Activated naive CD4-positive, alpha-beta T cell treated with anti-CD3 and anti-CD28 coated beads for 36 hours (primary cell): ENCODE measurements around the gene KAT6B. TPM values are rescaled to one million over a fixed set of nuclear protein-coding genes. Genes with fewer than 3 reads are reported as not detected.

Experiments
- CTCF ChIA-PET: fragments of 350-600 bp; sonication (Branson Sonifier 250); formaldehyde crosslinking; loops from one replicate; lab custom pipeline; 2021; ENCODE audit warnings: antibody characterized with exemption; lab: Charles Lee
- DNase-seq: peaks from one replicate; pipeline ENCODE4 v3.0.0-alpha.2; 2020
- H3K27ac Mint-ChIP-seq: one replicate; pipeline ENCODE4 v1.8.0; 2021; ENCODE audit warnings: mild to moderate bottlenecking, mixed read lengths
- H3K27me3 Mint-ChIP-seq: one replicate; pipeline ENCODE4 v1.8.0; 2021; ENCODE audit warnings: low read depth, mixed read lengths
- H3K36me3 Mint-ChIP-seq: one replicate; pipeline ENCODE4 v1.8.0; 2021; ENCODE audit warnings: low read depth, mixed read lengths
- H3K4me1 Mint-ChIP-seq: one replicate; pipeline ENCODE4 v1.8.0; 2021; ENCODE audit warnings: low read depth, mixed read lengths
- H3K4me3 Mint-ChIP-seq: one replicate; pipeline ENCODE4 v1.8.0; 2021; ENCODE audit warnings: mild to moderate bottlenecking, moderate library complexity, mixed read lengths
- H3K9me3 Mint-ChIP-seq: one replicate; pipeline ENCODE4 v1.8.0; 2021; ENCODE audit warnings: mixed read lengths
- intact Hi-C: fragments of 100-400 bp; cut with micrococcal nuclease; formaldehyde crosslinking; loops from one replicate; pipeline ENCODE4 v1.15.1; 2023
- total RNA-seq, 2 experiments: library from RNA; stranded (reverse); gene quantifications; one replicate each; pipeline ENCODE4 v1.2.3, GENCODE V29; 2021

KAT6B gene
- total RNA-seq, 2 experiments from 2014 or later: 17.3 to 17.9 TPM

GRCh38 chr10:74824900-74825370 lies 1.5 kb upstream of the KAT6B start:
- Mint-ChIP-seq H3K4me3 (peak overlapping the region; percentile 84), H3K36me3 (no peaks in the 10 kb centered on the region), H3K4me1 (peaks cover 44% of the 10 kb centered on the region), H3K27ac (peak overlapping the region; percentile 74), H3K9me3 (no peaks in the 10 kb centered on the region), H3K27me3 (no peaks in the 10 kb centered on the region)
- CTCF ChIA-PET: interaction anchor here (0.6 kb wide), 3 partner anchors 181 to 596 kb away, joined by 3 to 4 read pairs (median 3); no protein-coding TSS in a partner anchor
- intact Hi-C loops: loop anchor here (5.0 kb wide), 3 partner anchors 187 to 1728 kb away; partner anchors contain the start of genes ANXA7 and P4HA1
- peak; percentile 60 for DNase-seq

- Mint-ChIP-seq H3K9me3 (no peaks in the 10 kb centered on the region), H3K27ac (peak overlapping the region; percentile 93), H3K27me3 (no peaks in the 10 kb centered on the region), H3K4me1 (peaks cover 49% of the 10 kb centered on the region), H3K36me3 (no peaks in the 10 kb centered on the region), H3K4me3 (peak overlapping the region; percentile 83)
- DNase-seq: peak; percentile 46
- CTCF ChIA-PET: interaction anchor here (0.6 to 0.8 kb wide), 4 partner anchors 27 to 597 kb away, joined by 3 to 4 read pairs (median 3); no protein-coding TSS in a partner anchor
- intact Hi-C loops: loop anchor here (1.0 to 5.0 kb wide), 21 partner anchors 25 to 1728 kb away; partner anchors contain the start of genes ANXA7, AP3M1, NDST2 and P4HA1
Measured at GRCh38 chr10:74825371-74826141, 844 bp upstream of the KAT6B start.

GRCh38 chr10:74827045-74827441 lies 643 bp downstream of the KAT6B start:
- H3K9me3 Mint-ChIP-seq: no peaks in the 10 kb centered on the region
- H3K27me3 Mint-ChIP-seq: no peaks in the 10 kb centered on the region
- no peak for DNase-seq
- no peaks in the 10 kb centered on the region for H3K36me3 Mint-ChIP-seq
- H3K4me3 Mint-ChIP-seq: peak overlapping the region; percentile 83
- peak overlapping the region; percentile 78 for H3K27ac Mint-ChIP-seq
- intact Hi-C loops: loop anchor here (2.0 to 5.0 kb wide), 7 partner anchors 26 to 1730 kb away; partner anchors contain the start of genes ANXA7, NDST2 and P4HA1
- H3K4me1 Mint-ChIP-seq: peaks cover 60% of the 10 kb centered on the region
- CTCF ChIA-PET: interaction anchor here (0.7 kb wide), 1 partner anchor 192 kb away, joined by 3 read pairs; no protein-coding TSS in a partner anchor

GRCh38 chr10:74827694-74828093 lies 1.3 kb downstream of the KAT6B start:
- intact Hi-C loops: loop anchor here (2.0 to 5.0 kb wide), 7 partner anchors 27 to 1730 kb away; partner anchors contain the start of genes ANXA7, NDST2 and P4HA1
- CTCF ChIA-PET: interaction anchor here (0.7 kb wide), 1 partner anchor 191 kb away, joined by 3 read pairs; no protein-coding TSS in a partner anchor
- Mint-ChIP-seq H3K27ac (no peak overlapping the region), H3K27me3 (no peaks in the 10 kb centered on the region), H3K9me3 (no peaks in the 10 kb centered on the region), H3K4me3 (peak overlapping the region; percentile 83), H3K4me1 (peaks cover 58% of the 10 kb centered on the region), H3K36me3 (no peaks in the 10 kb centered on the region)
- DNase-seq: peak; percentile 13

- Mint-ChIP-seq H3K27me3 (no peaks in the 10 kb centered on the region), H3K4me3 (peak overlapping the region; percentile 2), H3K4me1 (peaks cover 54% of the 10 kb centered on the region), H3K9me3 (no peaks in the 10 kb centered on the region), H3K27ac (peak overlapping the region; percentile 2), H3K36me3 (no peaks in the 10 kb centered on the region)
- intact Hi-C loops: loop anchor here (5.0 kb wide), 3 partner anchors 183 to 1732 kb away; partner anchors contain the start of genes ANXA7 and P4HA1
- CTCF ChIA-PET: interaction anchor here (1.3 kb wide), 1 partner anchor 50 kb away, joined by 3 read pairs; no protein-coding TSS in a partner anchor
- DNase-seq: no peak
Measured at GRCh38 chr10:74828946-74829345, 2.5 kb downstream of the KAT6B start.

GRCh38 chr10:74831518-74832120 lies 5.2 kb downstream of the KAT6B start:
- H3K9me3 Mint-ChIP-seq: no peaks in the 10 kb centered on the region
- no peak for DNase-seq
- no peak overlapping the region for H3K27ac Mint-ChIP-seq
- intact Hi-C loops: no loop called here
- H3K27me3 Mint-ChIP-seq: no peaks in the 10 kb centered on the region
- CTCF ChIA-PET: interaction anchor here (1.0 kb wide), 1 partner anchor 41 kb away, joined by 3 read pairs; no protein-coding TSS in a partner anchor
- H3K4me3 Mint-ChIP-seq: no peak overlapping the region
- H3K4me1 Mint-ChIP-seq: peaks cover 61% of the 10 kb centered on the region
- H3K36me3 Mint-ChIP-seq: no peaks in the 10 kb centered on the region

GRCh38 chr10:74835963-74836362 lies 9.6 kb downstream of the KAT6B start:
- Mint-ChIP-seq H3K4me1 (peaks cover 36% of the 10 kb centered on the region), H3K4me3 (no peak overlapping the region), H3K9me3 (no peaks in the 10 kb centered on the region), H3K27ac (no peak overlapping the region), H3K27me3 (no peaks in the 10 kb centered on the region), H3K36me3 (peaks cover 10% of the 10 kb centered on the region)
- no peak for DNase-seq
- CTCF ChIA-PET: no interaction called here
- intact Hi-C loops: no loop called here

GRCh38 chr10:74836877-74837276 lies 10.5 kb downstream of the KAT6B start:
- intact Hi-C loops: no loop called here
- no peaks in the 10 kb centered on the region for H3K27me3 Mint-ChIP-seq
- peaks cover 31% of the 10 kb centered on the region for H3K4me1 Mint-ChIP-seq
- DNase-seq: no peak
- no peak overlapping the region for H3K4me3 Mint-ChIP-seq
- peaks cover 10% of the 10 kb centered on the region for H3K36me3 Mint-ChIP-seq
- H3K27ac Mint-ChIP-seq: no peak overlapping the region
- H3K9me3 Mint-ChIP-seq: no peaks in the 10 kb centered on the region
- CTCF ChIA-PET: no interaction called here

GRCh38 chr10:74837743-74838142 lies 11.3 kb downstream of the KAT6B start:
- Mint-ChIP-seq H3K4me1 (peaks cover 34% of the 10 kb centered on the region), H3K9me3 (no peaks in the 10 kb centered on the region), H3K4me3 (no peak overlapping the region), H3K36me3 (peaks cover 12% of the 10 kb centered on the region), H3K27me3 (no peaks in the 10 kb centered on the region), H3K27ac (no peak overlapping the region)
- CTCF ChIA-PET: interaction anchor here (0.6 to 0.9 kb wide), 2 partner anchors 20 to 183 kb away, joined by 3 read pairs; no protein-coding TSS in a partner anchor
- intact Hi-C loops: no loop called here
- DNase-seq: no peak

GRCh38 chr10:74839708-74840107 lies 13.3 kb downstream of the KAT6B start:
- H3K4me1 Mint-ChIP-seq: peaks cover 26% of the 10 kb centered on the region
- no peak for DNase-seq
- CTCF ChIA-PET: interaction anchor here (1.0 kb wide), 1 partner anchor 13 kb away, joined by 5 read pairs; no protein-coding TSS in a partner anchor
- no peak overlapping the region for H3K4me3 Mint-ChIP-seq
- no peaks in the 10 kb centered on the region for H3K27me3 Mint-ChIP-seq
- peaks cover 25% of the 10 kb centered on the region for H3K36me3 Mint-ChIP-seq
- no peak overlapping the region for H3K27ac Mint-ChIP-seq
- intact Hi-C loops: no loop called here
- H3K9me3 Mint-ChIP-seq: no peaks in the 10 kb centered on the region

- H3K36me3 Mint-ChIP-seq: peaks cover 25% of the 10 kb centered on the region
- intact Hi-C loops: no loop called here
- no peak overlapping the region for H3K27ac Mint-ChIP-seq
- no peak for DNase-seq
- H3K9me3 Mint-ChIP-seq: no peaks in the 10 kb centered on the region
- CTCF ChIA-PET: no interaction called here
- peaks cover 17% of the 10 kb centered on the region for H3K4me1 Mint-ChIP-seq
- H3K27me3 Mint-ChIP-seq: no peaks in the 10 kb centered on the region
- no peak overlapping the region for H3K4me3 Mint-ChIP-seq
Measured at GRCh38 chr10:74841265-74841973, 15.0 kb downstream of the KAT6B start.
